GM21360 (cell line): Measurements from ENCODE around the gene MEGF6.

ENCODE experiments used
- ATAC-seq: cut with Tn5 transposase; IDR thresholded peaks from one replicate; pipeline ENCODE4 v1.9.1; 2021; ENCODE audit warnings: mild to moderate bottlenecking, moderate library complexity; ENCODE audit not compliant: unreplicated experiment

Gene MEGF6

DNA sequence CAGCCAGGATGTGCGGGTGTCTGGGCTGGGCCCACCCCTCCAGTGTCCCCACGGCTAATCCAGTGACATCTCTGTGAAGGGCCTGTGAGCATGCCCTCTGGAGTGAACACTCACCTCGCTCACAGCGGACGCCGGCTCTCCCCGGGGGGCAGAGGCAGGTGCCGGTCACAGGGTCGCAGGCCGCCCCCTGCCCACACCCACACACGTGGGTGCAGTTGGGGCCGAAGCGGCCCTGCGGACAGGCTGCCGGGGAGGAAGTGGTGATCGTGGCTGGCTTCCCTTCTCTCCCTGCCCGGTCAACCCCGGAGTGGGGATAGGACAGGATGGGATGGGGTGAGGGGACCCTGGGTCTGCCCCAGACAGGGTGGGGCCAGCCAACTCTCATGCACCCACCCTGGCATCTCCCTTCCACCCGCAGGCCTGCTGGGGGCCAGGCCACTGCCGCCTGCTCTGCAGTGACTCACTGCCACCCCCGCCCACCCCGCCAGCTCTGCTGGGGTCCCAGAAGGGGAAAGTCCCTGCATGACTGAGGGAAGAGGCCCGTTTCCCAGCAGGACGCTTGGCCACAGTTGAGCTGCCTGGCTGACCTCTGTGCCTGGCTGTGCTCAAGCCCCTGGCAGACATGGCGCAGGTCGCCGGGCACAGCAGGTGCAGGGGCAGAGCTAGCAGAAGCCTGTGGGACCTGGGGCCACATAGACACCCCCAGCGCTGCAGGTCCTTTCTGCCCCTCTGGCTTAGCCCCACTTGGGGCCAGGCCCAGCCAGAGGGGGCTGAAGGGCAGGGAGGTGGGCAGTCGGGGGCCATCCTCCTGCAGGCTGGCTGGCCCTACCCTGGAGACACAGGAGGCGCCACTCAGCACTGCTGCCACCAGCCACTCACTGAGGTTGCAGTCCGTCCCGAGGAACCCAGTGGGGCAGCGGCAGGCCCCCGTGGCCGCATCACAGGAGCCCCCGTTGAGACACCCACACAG lies 115.2 kb downstream of the MEGF6 start:
- ATAC-seq: no peak

DNA sequence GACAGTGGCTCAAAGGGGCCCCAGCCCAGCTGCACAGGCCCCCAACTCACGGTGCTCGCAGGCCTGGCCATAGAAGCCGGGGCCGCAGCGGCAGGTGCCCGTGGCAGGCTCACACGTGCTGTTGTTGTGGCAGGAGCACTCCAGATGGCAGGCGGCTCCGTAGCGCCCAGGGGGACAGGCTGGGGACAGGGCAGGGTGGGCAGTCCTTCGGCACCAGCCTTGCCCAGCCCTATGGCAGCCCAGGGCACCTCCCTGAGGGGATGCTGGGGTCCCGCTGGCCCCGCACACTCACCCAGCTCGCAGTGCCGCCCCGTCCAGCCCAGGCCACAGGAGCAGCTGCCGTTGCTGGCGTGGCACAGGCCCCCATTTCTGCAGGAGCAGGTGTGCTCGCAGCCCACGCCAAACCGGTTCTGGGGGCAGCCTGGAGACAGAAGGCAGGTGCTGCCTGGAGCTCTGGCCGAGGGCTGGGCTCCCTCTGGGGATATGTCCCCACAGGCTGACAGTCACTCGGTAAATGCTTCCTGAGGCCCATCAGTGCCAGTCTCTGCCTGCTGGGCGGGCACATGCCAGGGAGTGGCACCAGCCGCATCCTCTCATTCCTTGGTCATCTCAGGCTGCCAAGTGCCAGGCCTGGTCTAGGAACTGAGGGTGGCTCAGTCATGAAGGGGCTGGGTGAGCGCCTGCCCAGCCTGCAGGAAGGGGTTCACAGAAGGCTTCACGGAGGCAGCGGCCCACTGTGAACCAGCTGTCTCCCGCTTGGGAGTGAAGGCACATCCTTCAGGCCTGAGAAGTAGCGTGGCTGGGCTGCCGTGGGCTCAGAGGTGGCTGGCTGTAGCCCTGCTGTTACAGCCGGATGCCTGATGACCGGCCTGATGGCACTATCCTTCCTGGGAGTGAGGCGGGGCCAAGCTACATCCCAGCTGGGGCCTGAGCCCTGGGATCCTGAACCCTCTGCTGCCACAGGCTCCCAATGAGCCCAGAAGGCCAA lies 116.7 kb downstream of the MEGF6 start:
- no peak for ATAC-seq

DNA sequence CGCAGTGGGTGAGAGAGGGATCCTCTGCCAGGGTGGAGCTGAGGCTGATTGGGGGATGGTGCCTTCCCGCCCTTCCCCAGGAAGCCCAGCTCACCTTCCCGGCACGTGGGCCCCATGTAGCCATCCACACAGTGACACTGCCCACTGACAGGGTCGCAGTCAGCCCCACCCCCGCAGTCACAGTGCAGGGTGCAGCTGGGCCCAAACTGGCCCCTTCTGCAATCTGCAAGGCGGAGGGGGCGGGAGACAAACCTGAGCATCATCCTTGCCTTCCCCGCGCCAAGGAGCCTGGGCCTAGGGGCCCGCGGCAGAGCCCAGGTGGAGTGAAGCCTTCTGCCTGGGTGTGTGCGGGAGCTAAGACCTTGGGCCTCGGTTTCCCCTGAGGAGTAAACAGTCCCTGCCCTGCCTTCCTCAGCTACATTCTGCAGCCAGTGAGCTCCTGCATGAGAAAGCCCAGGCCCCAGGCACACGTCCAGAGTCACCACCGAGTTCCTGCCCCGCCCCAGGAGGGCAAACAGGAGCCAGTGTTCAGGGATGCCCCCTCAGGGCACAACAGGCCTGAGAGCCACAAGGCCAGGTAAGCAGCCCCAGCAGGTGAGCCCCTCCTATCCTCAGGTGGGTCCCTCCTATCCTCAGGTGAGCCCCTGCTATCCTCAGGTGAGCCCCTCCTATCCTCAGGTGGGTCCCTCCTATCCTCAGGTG lies 118.6 kb downstream of the MEGF6 start:
- no peak for ATAC-seq

DNA sequence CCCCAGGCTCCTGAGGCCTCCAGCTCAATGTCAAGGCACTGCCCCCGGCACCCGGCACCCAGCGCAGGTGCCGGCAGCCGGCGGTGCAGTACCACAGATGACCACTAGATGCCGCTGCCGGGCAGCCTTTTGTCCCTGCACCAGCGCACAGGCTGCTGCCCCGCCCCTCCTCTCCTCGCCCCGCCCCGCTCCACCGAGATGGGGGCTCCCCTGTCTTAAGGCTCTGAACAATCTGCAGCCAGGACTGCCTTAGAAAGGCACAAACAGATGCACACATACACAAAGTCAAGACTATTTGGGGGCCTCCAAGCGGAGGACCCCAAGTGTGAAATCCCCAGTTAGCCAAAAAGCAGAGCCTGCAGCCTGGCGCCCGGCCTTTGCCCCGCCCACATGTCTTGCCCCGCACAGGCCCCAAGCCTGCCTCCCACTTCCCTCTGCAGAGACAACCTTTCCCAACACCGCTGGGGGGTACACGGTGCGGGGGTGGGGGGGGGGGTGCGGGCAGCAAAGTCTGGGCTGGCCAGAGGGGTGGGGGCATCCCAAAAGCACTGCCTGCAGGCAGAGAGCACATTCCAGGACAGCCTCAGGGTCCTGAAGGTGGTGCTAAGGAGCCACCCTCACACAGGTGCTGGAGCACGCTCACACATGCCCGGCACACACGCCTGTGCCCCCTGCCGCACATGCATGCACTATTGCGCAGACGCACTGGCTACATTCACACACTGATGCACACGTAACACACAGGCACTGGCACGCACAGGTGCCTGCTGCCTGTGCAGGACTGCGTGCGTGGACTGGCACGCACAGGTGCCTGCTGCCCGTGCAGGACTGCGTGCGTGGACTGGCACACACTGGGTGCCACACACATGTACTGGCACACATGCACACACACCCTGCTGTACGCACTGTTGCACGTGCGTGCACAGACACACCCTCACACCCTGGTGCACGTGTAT lies 119.7 kb downstream of the MEGF6 start:
- no peak for ATAC-seq

DNA sequence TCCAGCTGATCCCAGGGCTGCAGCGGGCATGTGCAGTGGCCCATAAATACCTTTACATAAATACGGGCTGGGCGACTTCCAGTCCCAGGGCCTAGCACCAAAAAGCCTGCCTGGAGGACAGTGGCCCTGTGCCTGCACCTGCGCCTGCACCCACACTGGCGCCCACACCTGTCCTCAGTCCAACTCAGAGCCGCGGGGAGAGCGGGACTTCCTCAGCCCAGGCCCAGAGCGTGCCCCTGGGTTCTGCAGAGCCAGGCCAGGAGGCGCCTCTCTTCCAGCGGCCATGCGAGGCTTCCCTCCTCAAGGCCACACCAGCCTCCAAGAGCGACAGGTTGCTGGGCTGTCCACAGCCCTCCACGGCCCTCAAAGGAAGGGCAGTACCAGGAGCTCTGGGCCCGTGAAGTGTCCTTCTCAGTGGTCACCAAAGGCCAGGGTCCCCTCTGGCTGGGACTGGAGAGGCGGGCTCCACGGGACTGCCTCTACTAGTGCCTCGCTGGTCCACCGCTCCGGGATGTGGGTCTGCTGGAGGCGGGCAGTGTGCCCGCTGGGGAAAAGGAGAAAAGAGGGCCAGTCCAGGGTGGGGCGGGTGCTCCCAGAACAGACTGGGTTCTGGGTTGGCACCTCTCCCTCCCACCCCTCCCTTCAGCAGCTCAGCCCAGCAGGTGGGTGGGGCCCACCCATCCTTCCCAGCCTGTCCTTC lies 121.1 kb downstream of the MEGF6 start:
- ATAC-seq: no peak

DNA sequence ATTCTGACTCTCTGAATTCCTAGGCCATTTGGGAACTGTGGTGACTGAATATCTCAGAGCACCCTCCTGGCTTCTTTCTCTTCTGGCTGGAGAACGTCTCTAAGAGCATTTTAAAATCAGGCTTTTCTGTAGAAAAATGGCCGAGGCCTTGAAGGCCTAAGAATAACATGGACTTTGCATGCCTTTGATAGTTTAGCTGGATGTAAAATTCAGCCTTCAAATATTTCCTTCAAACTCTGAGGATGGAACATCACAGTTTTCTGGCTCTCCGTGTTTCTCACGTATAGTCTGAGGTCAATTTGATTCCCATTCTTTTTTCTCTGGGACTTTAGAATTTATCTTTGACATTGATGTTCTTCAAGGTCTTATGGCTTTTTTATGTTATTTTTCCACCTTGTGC lies 122.9 kb downstream of the MEGF6 start:
- ATAC-seq: no peak

DNA sequence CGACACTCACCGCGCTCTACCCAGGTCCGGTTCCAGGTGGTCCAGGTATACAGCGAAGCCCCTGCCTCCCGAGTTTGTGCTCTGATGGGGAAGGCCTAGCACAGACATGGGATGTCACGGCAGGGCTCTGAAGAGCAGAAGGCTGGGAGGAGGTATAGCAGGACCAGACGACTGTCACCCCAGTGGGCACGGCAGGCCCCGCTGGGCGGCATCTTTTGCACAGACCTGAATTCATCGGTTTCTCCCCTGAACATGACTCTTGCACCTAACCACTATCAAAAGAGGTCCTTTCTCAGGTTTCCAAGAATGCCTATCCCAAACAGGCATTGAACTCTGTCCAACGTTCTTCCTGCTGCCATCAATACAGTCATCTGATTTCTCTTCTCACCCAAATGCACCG lies 126.3 kb downstream of the MEGF6 start:
- ATAC-seq: no peak

DNA sequence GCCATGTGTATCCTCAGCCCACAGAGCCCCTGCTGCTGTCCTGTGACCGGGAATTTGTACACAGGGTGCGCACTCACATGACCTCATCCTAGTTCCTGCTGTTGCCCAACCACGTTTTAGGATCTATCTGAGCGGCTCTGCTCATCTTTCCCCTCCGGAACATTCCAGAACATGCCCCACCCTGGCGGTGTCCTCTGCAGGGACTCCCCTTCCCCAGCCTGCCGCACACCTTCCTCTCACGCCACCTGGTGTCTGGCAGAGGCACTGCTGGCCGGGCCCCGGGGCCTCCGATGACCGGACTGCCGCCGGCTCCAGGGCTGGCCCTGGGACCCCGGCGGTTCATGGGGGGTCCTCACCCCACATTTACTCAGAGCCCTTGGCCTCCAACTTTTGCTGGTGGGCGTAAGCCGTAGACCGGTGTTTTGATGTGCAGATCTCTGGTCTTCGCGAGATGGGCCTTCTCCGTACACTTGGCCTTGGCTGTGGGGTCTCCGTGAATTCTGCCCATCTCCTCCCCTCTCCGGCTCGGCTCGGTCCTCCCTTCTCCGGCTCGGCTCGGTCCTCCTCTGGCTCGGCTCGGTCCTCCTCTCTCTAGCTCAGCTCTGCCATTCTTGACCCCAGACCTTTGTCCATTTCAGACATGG lies 127.4 kb downstream of the MEGF6 start:
- ATAC-seq: no peak

DNA sequence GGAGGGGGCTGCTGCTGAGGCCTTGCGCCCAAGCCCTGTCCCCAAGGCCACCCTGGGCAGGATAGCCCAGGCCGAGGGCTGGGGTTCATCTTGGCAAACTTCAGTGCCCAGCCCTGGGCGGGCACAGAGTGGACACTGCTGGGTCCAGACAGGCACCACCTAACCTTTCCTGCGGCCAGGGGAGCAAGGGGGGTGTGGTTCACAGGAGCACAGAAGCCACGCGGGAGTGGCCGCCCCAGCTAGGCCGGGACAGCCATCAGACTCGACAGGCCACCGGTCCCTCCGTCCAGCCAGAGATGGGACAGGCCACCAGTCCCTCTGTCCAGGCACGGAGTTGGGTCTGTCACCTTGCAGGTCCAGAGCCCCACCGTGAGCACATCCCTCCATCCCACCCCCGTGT lies 127.9 kb downstream of the MEGF6 start:
- ATAC-seq: no peak

DNA sequence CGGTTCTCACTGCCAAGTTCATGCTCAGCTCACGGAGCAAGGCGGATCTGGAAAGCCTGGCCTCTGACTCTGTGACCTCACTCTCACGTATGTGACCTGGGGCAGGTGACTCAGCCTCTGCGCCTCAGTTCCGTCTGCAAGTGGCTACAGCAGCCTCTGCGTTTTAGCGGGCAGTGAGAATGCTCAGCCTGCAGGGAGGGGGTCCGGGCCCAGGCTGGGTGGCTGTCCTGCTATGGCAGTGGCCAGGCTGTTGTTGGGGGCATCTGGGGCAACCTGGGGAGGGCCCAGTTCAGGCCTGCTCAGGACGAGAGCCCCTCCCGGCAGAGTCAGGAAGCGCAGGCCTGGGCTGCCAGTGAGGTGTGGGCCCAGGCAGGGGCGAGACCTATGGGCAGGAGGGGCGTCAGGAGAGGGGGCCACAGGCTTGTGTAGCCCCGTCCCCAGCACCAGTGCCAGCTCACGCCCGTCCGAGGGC lies 128.9 kb downstream of the MEGF6 start:
- no peak for ATAC-seq

DNA sequence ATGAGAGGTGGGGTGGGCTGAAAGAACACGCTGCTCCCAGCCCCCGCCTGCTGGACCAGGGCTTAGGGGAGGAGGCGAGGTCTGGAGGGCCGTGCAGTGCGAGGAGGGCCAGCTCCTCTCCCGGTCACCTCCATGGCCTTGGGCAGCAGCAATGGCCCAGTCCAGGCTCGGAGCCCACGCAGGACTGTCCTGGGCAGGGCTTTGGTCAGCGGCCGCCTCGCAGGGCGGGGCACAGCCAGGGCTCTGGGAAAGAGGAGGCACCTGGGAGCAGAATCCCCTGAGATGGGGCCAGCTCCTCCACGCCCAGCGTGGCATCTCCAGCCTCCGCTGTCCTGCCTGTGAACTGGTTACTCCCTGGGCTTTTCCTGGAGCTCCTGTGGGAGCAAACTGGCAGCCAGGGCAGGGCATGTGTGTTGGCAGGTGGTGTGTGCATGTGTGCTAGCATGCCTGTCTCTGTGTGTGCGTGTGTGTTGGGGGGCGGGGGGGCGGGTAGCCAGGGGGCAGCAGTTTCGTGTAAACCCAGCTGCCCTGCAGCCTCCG lies 129.4 kb downstream of the MEGF6 start:
- no peak for ATAC-seq

DNA sequence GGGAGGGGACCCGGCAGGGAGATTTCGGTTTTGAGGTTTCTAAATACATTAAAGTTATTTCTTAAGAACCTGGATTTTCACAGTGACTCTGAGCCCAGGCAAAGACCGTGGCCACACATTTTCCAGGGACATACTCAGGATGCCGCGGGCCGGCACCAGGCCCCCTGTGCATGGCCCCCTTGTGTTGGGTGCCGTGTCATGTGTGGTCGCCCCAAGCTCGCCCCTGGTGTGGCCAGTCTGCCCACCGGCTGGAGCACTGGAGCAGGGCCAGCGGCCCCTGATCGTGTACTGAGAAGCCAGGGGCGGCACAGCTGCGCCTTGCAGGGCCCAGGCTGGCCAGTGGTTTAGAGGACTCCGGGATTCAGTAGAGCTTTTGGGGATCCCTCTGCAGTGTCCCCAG lies 130.3 kb downstream of the MEGF6 start:
- ATAC-seq: no peak

DNA sequence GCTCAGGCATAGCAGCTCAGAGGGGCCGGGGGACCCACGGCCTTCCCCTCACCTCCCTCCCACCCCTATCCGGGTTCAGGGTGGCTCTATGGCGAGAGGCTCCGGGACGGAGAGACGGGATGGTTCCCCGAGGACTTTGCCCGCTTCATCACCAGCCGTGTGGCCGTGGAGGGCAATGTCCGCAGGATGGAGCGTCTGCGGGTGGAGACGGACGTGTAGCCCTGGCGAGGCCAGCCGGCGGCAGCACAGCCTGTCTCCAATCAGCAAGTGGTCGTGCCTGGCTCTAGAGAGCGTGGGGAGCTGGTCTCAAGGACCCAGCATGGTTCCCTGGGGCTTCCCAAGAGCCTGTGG lies 131.0 kb downstream of the MEGF6 start:
- ATAC-seq: no peak

DNA sequence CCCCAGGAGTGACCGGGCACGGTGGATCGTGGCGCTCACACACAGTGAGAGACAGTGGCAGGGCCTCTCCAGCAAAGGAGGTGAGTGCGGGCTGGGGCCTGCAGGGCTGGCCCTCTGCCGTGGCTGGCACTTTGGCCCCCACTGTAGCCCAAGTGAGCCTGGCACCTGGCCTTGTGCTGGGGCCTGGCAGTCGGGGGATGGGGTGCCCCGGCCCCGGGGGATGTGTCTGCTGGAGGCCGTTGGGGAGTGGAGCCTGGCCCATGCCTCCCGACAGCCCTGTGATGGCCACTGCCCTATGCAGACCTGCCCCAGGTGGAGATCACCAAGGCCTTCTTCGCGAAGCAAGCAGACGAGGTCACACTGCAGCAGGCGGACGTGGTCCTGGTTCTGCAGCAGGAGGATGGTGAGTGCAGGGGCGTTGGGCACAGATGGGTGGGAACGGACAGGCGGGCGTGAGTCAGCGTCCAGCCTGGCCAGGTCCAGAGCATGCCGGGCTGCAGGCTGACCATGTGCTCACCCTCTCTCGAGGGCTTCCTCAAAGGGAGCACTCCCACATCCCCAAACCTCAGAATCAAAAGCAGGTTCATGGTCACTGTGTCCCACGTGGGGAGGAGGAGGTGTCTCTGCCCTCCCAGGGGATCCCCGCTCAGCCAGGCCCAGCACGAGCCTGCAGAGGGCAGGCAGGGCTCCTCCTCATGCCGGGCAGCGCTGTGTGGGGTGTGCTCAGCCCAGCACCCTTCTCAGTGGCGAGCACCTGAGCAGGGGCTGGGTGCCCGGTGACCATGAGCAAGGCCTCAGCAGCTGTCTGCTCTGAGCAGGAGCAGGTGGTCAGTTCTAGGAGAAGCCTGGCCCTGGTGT lies 131.6 kb downstream of the MEGF6 start:
- no peak for ATAC-seq

DNA sequence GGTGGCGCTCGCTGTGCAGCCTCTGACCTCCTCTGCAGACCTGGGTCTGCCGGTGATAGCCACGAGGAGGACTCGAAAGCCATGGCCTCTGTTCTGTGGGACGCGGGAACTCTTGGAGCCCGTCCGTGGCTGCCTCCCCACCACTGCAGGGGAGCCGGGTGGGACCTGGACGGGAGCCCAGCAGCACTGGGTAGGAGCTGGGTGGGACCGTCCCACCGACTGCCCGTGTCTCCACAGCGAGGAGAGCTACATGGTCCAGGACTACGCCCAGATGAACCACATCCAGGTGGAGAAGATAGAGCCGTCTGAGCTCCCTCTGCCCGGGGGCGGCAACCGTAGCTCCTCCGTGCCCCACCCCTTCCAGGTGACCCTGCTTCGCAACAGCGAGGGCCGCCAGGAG lies 133.1 kb downstream of the MEGF6 start:
- no peak for ATAC-seq

DNA sequence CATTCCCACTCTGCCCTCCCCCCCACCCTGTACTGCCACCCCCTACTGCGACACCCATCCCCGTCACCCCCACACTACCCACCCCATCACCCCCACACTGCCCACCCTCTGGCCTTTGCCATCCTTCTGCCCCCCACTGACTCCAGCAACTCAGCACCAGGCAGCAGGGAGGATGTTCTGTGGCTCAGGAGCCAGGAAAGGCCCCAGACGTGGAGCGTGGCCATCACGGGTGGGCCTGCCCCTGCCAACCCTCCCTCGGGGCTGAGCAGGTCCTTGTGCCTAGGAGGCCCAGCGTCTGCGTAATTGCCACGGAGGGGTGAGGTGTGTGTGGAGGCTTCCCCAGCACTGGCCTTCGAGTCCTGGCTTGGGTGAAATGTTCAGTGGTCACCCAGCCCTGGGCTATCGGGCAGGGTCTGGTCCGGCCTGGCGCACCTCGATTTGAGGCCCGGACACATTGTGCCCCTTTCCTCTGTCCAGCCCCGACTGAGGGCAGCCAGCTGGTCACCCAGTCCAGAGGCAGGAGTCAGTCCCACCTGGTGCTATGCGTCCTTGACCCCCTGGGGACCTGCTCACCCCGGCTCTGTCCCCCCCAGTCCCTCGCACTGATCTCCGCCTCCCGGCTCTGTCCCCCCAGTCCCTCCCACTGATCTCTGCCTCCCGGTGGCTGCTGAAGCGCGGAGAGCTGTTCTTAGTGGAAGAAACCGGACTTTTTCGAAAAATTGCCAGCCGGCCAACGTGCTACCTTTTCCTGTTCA lies 133.9 kb downstream of the MEGF6 start:
- ATAC-seq: no peak

DNA sequence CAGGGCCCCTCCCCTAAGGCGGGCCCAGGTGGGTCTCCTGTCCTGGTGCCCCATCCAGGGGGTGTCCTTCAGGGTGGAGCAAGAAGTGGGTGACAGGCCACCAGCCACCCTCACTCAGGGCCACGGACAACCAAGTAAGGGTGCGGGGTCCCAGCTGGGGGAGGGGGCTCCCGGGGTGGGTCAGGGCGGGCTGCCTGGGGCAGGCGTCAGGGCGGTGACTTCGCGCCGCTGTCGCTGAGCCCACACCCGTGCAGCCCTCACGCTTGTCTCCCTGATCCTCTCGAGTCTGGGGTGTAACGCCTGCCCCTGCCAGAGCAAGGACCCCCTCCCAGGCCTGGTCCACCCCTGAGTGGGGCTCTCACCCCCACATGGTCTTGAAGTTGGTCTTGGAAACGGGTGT lies 134.6 kb downstream of the MEGF6 start:
- no peak for ATAC-seq
